Neural cell (in vitro differentiated cells): ENCODE data around the gene COPZ2.

Experiments
- CTCF ChIP-seq: fragments of 450-650 bp; IDR thresholded peaks from 2 replicates; pipeline ENCODE4 v1.5.1; 2014; ENCODE audit warnings: antibody characterized with exemption, mild to moderate bottlenecking, moderate library complexity; ENCODE audit not compliant: poor library complexity, severe bottlenecking
- EZH2 ChIP-seq: fragments of 200-600, 300-800 bp; shearing (Covaris generic), sonication (generic); IDR thresholded peaks from 2 replicates; pipeline ENCODE4 v1.6.1; 2014; ENCODE audit warnings: antibody characterized with exemption, low read length, borderline replicate concordance, mild to moderate bottlenecking; ENCODE audit not compliant: insufficient read depth, poor library complexity, severe bottlenecking
- POLR2AphosphoS5 ChIP-seq: IDR thresholded peaks from 2 replicates; pipeline ENCODE4 v1.6.1; 2012
- RAD21 ChIP-seq: fragments of 450-650 bp; conservative IDR thresholded peaks from 2 replicates; pipeline ENCODE4 v1.6.1; 2014; ENCODE audit warnings: antibody characterized with exemption, mild to moderate bottlenecking, moderate library complexity
- REST ChIP-seq: IDR thresholded peaks from 2 replicates; pipeline ENCODE4 v1.6.1; 2012; ENCODE audit warnings: borderline replicate concordance
- TAF1 ChIP-seq: IDR thresholded peaks from 2 replicates; pipeline ENCODE4 v1.6.1; 2012; ENCODE audit warnings: low read depth

GRCh38 chr17:47996201-47996600 lies 41.4 kb downstream of the COPZ2 start:
- TF ChIP-seq CTCF (no peak), POLR2AphosphoS5 (no peak), REST (no peak), EZH2 (no peak), TAF1 (no peak), RAD21 (no peak)
